Measurements from ENCODE around the gene BABAM2.

- TF ChIP-seq CTCF (IDR thresholded peaks at IDR 0.05 in 2 of 3, conservative IDR thresholded peaks at IDR 0.05 in 1 of 3; ENCODE audit: control insufficient read depth in 2 of 3, extremely low read depth in 1 of 3, insufficient read depth in 1 of 3, low read depth in 3 of 3, low read length in 3 of 3) (no peak), CHD4 (IDR thresholded peaks at IDR 0.05) (no peak), REST (IDR thresholded peaks at IDR 0.05; ENCODE audit: low read depth, low read length) (no peak)
These were observed 168.3 kb downstream of the BABAM2 start for GRCh38 chr2:28058791-28059190.
